GM21576 (cell line): Measurements from ENCODE around the gene FAM107B.
"Not testable (repeated sequence)": the region's sequence is repeated elsewhere in the genome, so short reads cannot be mapped to it uniquely, and the experiment has no call there.

Experiments used
- ATAC-seq: cut with Tn5 transposase; IDR thresholded peaks from one replicate; pipeline ENCODE4 v1.9.1; 2021; ENCODE audit warnings: mild to moderate bottlenecking, moderate library complexity; ENCODE audit not compliant: unreplicated experiment

The FAM107B gene

GRCh38 chr10:14696821-14697220, 77.9 kb downstream of the FAM107B start:
- no peak for ATAC-seq

GRCh38 chr10:14695847-14696480, 78.7 kb downstream of the FAM107B start:
- ATAC-seq, result no peak

- no peak for ATAC-seq
These were observed 80.8 kb downstream of the FAM107B start for GRCh38 chr10:14693891-14694290.

GRCh38 chr10:14692344-14693076, 82.2 kb downstream of the FAM107B start:
- ATAC-seq, result no peak

- no peak for ATAC-seq
These were observed 83.3 kb downstream of the FAM107B start for GRCh38 chr10:14691359-14691758.

- no peak for ATAC-seq
These were observed 86.1 kb downstream of the FAM107B start for GRCh38 chr10:14688606-14689005.

- not testable (repeated sequence) for ATAC-seq
These were observed 86.5 kb downstream of the FAM107B start for GRCh38 chr10:14688189-14688588.

- no peak for ATAC-seq
These were observed 87.4 kb downstream of the FAM107B start for GRCh38 chr10:14687340-14687739.

GRCh38 chr10:14686356-14686755, 88.3 kb downstream of the FAM107B start:
- no peak for ATAC-seq

- no peak for ATAC-seq
These were observed 90.3 kb downstream of the FAM107B start for GRCh38 chr10:14684354-14684753.

GRCh38 chr10:14683256-14683655, 91.4 kb downstream of the FAM107B start:
- no peak for ATAC-seq

- ATAC-seq, result no peak
These were observed 92.9 kb downstream of the FAM107B start for GRCh38 chr10:14681802-14682201.

- no peak for ATAC-seq
These were observed 93.4 kb downstream of the FAM107B start for GRCh38 chr10:14681305-14681704.

- no peak for ATAC-seq
These were observed 96.1 kb downstream of the FAM107B start for GRCh38 chr10:14678637-14679036.

GRCh38 chr10:14676732-14677131, 98.0 kb downstream of the FAM107B start:
- no peak for ATAC-seq

GRCh38 chr10:14674376-14675050, 100.2 kb downstream of the FAM107B start:
- no peak for ATAC-seq

- no peak for ATAC-seq
These were observed 101.4 kb downstream of the FAM107B start for GRCh38 chr10:14673189-14673861.

GRCh38 chr10:14671386-14671831, 103.3 kb downstream of the FAM107B start:
- no peak for ATAC-seq

GRCh38 chr10:14670551-14671240, 104.0 kb downstream of the FAM107B start:
- no peak for ATAC-seq

- ATAC-seq, result no peak
These were observed 105.1 kb downstream of the FAM107B start for GRCh38 chr10:14669576-14669975.

GRCh38 chr10:14667781-14668180, 106.9 kb downstream of the FAM107B start:
- no peak for ATAC-seq
